Fibroblast of villous mesenchyme (primary cell): ENCODE measurements around the gene USP22. TPM values are rescaled to one million over a fixed set of nuclear protein-coding genes. Genes with fewer than 3 reads are reported as not detected.

Experiments
- DNase-seq: peaks from one replicate; pipeline ENCODE4 v3.0.0-alpha.2; 2010; ENCODE audit warnings: low read depth
- H3K4me3 ChIP-seq: 2 replicates; pipeline ENCODE4 v1.5.1; 2011; ENCODE audit warnings: low read depth, mild to moderate bottlenecking, low read length
- CTCF ChIP-seq: IDR thresholded peaks from 2 replicates; pipeline ENCODE4 v1.5.1; 2012; ENCODE audit warnings: low read depth, mild to moderate bottlenecking, low read length; ENCODE audit not compliant: insufficient read depth
- total RNA-seq: library from RNA; depleted of rRNA; stranded (reverse); fragments of >200 nt; gene quantifications from 2 replicates; pipeline ENCODE4 v1.2.3, GENCODE V29; 2012

Gene USP22
- total RNA-seq, 1 donor, result 297 TPM

- TF ChIP-seq CTCF, result no peak
- H3K4me3 ChIP-seq, result no peak overlapping the region
- peak; percentile 34 for DNase-seq
These were observed 41.0 kb downstream of the USP22 start for GRCh38 chr17:21001813-21002221.

GRCh38 chr17:21001111-21001812 lies 41.5 kb downstream of the USP22 start:
- peak; percentile 41 for DNase-seq
- H3K4me3 ChIP-seq, result no peak overlapping the region
- TF ChIP-seq CTCF, result no peak

- TF ChIP-seq CTCF, result no peak
- no peak for DNase-seq
- no peak overlapping the region for H3K4me3 ChIP-seq
These were observed 42.8 kb downstream of the USP22 start for GRCh38 chr17:20999841-21000532.

GRCh38 chr17:20999044-20999573 lies 43.7 kb downstream of the USP22 start:
- H3K4me3 ChIP-seq, result no peak overlapping the region
- no peak for DNase-seq
- TF ChIP-seq CTCF, result no peak

GRCh38 chr17:20998571-20999043 lies 44.2 kb downstream of the USP22 start:
- no peak overlapping the region for H3K4me3 ChIP-seq
- DNase-seq, result peak; percentile 5
- TF ChIP-seq CTCF, result no peak

GRCh38 chr17:20997711-20998570 lies 44.9 kb downstream of the USP22 start:
- TF ChIP-seq CTCF, result no peak
- no peak overlapping the region for H3K4me3 ChIP-seq
- no peak for DNase-seq
